ENCODE results near the gene DUOX1. TPM values are rescaled to one million over a fixed set of nuclear protein-coding genes. Genes with fewer than 3 reads are reported as not detected.

Gene DUOX1
- total RNA-seq, 1 donor from 2014 or later, result not detected

DNA sequence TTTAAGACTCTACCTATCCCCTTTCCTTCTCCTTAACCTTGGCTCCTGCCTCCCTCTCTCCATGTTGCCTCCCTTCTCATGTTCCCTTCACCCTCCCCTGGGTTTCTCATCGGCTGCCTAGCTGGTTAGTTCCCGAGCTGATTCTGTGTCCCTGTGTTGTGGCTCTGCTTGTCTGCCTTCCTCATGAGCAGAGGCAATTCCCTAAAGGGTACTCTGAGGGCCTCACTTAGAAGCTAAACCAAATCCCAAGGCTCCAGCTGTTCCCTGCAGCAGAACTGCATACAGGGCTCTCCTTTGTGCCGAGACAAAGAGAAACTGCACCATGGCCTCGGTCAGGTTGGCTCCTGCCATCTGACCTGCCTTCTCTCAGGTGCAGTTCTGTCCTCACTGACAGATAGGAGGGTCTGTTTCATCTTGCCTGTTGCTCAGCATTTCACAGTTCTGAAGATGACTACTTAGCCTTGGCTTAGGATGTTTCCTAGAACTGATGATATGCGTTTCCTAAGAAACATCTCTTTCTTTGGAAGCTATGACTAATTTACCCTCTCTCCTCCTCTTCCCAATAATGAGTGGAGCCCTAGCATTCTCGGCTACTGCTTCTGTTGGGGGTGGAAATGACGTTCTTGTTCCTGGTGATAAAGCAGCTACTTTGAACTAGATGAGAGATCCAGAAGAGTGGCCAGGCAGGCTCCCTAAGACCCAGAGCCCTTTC lies 27.1 kb downstream of the DUOX1 start:
- TF ChIP-seq, protein P1, sequence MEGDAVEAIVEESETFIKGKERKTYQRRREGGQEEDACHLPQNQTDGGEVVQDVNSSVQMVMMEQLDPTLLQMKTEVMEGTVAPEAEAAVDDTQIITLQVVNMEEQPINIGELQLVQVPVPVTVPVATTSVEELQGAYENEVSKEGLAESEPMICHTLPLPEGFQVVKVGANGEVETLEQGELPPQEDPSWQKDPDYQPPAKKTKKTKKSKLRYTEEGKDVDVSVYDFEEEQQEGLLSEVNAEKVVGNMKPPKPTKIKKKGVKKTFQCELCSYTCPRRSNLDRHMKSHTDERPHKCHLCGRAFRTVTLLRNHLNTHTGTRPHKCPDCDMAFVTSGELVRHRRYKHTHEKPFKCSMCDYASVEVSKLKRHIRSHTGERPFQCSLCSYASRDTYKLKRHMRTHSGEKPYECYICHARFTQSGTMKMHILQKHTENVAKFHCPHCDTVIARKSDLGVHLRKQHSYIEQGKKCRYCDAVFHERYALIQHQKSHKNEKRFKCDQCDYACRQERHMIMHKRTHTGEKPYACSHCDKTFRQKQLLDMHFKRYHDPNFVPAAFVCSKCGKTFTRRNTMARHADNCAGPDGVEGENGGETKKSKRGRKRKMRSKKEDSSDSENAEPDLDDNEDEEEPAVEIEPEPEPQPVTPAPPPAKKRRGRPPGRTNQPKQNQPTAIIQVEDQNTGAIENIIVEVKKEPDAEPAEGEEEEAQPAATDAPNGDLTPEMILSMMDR (conservative IDR thresholded peaks at IDR 0.05), result no peak
- Mint-ChIP-seq H3K27ac (ENCODE audit: unreplicated experiment) (peak overlapping the region; percentile 79), H3K4me3 (no peak overlapping the region), H3K27me3 (ENCODE audit: low read depth) (peaks cover 6% of the 10 kb centered on the region), H3K4me1 (peaks cover 25% of the 10 kb centered on the region), H3K9me3 (no peaks in the 10 kb centered on the region), H3K36me3 (ENCODE audit: low read depth) (peaks cover 3% of the 10 kb centered on the region)
- no peak for DNase-seq (ENCODE audit: low read depth, low spot score)

DNA sequence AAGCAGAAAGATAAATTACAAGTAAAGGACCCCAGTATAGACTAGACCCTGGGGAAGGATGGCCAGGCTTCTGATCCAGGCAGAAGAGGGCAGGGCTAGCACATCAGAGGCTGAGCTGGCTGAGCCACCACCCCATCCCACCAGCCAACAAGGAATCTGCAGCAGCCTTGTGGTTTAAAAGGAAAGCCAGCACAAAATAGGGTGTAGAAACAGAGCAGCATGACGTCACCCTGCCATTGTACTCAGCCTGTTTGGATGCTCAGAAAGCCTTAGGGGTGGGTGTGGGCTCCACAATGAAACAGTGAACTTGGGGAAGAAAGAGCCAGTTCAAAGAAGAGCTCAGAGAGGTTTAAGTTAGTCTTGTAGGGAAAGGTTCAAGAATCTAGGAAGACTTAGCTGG lies 28.2 kb downstream of the DUOX1 start:
- Mint-ChIP-seq H3K4me1 (peaks cover 29% of the 10 kb centered on the region), H3K36me3 (ENCODE audit: low read depth) (peaks cover 3% of the 10 kb centered on the region), H3K9me3 (no peaks in the 10 kb centered on the region), H3K27me3 (ENCODE audit: low read depth) (peaks cover 9% of the 10 kb centered on the region), H3K4me3 (peak overlapping the region; percentile 66), H3K27ac (ENCODE audit: unreplicated experiment) (no peak overlapping the region)
- no peak for DNase-seq (ENCODE audit: low read depth, low spot score)
- TF ChIP-seq, protein P1 (conservative IDR thresholded peaks at IDR 0.05), result no peak

DNA sequence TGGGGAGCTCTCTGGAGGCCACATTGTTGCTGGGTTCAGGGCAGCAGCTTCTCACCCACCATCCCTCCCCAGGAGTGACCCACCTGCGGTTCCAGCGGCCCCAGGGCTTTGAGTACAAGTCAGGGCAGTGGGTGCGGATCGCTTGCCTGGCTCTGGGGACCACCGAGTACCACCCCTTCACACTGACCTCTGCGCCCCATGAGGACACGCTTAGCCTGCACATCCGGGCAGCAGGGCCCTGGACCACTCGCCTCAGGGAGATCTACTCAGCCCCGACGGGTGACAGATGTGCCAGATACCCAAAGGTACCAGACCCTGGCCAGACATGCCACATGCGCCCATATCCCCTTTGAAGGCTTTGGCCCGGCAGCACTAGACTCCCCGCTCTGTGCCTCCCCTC lies 31.9 kb downstream of the DUOX1 start:
- Mint-ChIP-seq H3K27ac (ENCODE audit: unreplicated experiment) (no peak overlapping the region), H3K4me1 (peaks cover 39% of the 10 kb centered on the region), H3K4me3 (peak overlapping the region; percentile 70), H3K36me3 (ENCODE audit: low read depth) (peaks cover 2% of the 10 kb centered on the region), H3K27me3 (ENCODE audit: low read depth) (peaks cover 9% of the 10 kb centered on the region), H3K9me3 (no peaks in the 10 kb centered on the region)
- no peak for DNase-seq (ENCODE audit: low read depth, low spot score)
- TF ChIP-seq, protein P1 (conservative IDR thresholded peaks at IDR 0.05), result no peak

DNA sequence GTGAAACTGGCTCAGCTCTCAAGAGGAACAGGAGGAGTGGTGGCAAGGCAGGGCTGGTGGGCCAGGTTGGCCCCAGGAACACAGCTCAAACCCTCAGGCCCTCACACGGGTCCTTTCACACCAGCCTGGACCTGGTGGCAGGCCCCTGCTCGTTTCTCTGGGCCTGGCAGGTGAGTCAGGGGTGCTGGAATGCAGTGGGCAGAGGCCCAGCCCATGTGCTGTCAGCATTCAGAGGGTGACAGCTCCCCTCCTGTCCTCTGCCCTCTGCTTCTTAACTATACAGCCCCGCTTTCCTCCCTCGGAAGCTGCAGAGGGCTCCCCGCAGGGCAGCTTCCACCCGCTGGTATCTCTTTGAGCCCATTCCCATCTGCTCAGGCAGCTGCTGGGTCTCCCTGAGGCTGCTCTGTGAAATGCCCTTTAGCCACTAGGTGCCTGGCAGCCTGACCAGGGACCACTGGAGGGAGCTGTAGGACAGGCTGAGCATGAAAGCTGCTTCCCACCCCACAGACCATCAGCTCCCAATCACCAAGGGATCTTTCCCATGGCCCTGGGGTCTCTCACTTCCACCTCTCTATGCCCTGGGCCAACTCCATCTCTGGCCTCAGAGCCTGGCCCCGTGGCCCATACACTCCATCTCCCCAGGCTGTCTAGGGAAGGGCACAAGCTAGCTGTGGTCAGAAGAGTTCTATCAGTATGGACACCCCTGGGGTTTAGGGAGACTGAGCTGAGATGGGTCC lies 33.1 kb downstream of the DUOX1 start:
- peaks cover 8% of the 10 kb centered on the region for H3K27me3 Mint-ChIP-seq (ENCODE audit: low read depth)
- peaks cover 33% of the 10 kb centered on the region for H3K4me1 Mint-ChIP-seq
- no peaks in the 10 kb centered on the region for H3K9me3 Mint-ChIP-seq
- peak overlapping the region; percentile 80 for H3K4me3 Mint-ChIP-seq
- TF ChIP-seq, protein P1 (conservative IDR thresholded peaks at IDR 0.05), result peak; percentile 87
- peak overlapping the region; percentile 71 for H3K27ac Mint-ChIP-seq (ENCODE audit: unreplicated experiment)
- no peaks in the 10 kb centered on the region for H3K36me3 Mint-ChIP-seq (ENCODE audit: low read depth)
- peak; percentile 78 for DNase-seq (ENCODE audit: low read depth, low spot score)

DNA sequence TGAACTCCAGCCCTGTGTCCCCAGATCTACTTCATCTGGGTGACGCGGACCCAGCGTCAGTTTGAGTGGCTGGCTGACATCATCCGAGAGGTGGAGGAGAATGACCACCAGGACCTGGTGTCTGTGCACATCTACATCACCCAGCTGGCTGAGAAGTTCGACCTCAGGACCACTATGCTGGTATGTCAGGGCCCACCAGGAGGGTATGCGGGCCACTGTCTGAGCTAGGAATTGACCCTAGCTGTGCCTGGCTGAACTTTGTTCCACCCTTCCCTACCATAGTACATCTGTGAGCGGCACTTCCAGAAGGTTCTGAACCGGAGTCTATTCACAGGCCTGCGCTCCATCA lies 33.7 kb downstream of the DUOX1 start:
- H3K27ac Mint-ChIP-seq (ENCODE audit: unreplicated experiment), result no peak overlapping the region
- peaks cover 30% of the 10 kb centered on the region for H3K4me1 Mint-ChIP-seq
- no peaks in the 10 kb centered on the region for H3K9me3 Mint-ChIP-seq

More for the DNA sequence above, 33.7 kb downstream of the DUOX1 start:
- peak overlapping the region; percentile 80 for H3K4me3 Mint-ChIP-seq
- no peak for DNase-seq (ENCODE audit: low read depth, low spot score)
- TF ChIP-seq, protein P1 (conservative IDR thresholded peaks at IDR 0.05), result no peak
- peaks cover 8% of the 10 kb centered on the region for H3K27me3 Mint-ChIP-seq (ENCODE audit: low read depth)
- H3K36me3 Mint-ChIP-seq (ENCODE audit: low read depth), result no peaks in the 10 kb centered on the region
